Cortex of kidney (tissue), 1 donor: ENCODE data around the gene SLC12A3.
"Not testable (repeated sequence)": the region's sequence is repeated elsewhere in the genome, so short reads cannot be mapped to it uniquely, and the experiment has no call there.

Source experiments
- DNase-seq: peaks from one replicate; lab custom pipeline; 2025; lab: John Stamatoyannopoulos, UW

SLC12A3 gene

GRCh38 chr16:56868175-56868574 is 3.2 kb downstream of the SLC12A3 start:
- DNase-seq: no peak

DNA sequence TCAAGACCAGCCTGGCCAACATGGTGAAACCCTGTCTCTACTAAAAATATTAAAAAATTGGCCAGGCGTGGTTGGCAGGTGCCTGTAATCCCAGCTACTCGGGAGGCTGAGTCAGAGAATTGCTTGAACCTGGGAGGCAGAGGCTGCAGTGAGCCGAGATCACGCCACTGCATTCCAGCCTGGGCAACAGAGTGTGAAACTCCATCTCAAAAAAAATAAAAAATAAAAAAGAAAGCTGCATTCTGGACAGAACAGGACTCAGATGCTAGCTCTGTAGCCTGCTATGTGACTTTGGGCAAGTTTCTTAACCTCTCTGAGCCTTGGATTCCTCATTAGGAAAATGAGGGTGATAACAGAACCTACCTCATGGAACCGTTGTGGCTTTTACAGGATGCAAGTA is 3.8 kb downstream of the SLC12A3 start:
- DNase-seq: not testable (repeated sequence)

- no peak for DNase-seq
Measured at GRCh38 chr16:56869513-56870275, 4.7 kb downstream of the SLC12A3 start.

GRCh38 chr16:56870276-56870888 is 5.4 kb downstream of the SLC12A3 start:
- DNase-seq: no peak

DNA sequence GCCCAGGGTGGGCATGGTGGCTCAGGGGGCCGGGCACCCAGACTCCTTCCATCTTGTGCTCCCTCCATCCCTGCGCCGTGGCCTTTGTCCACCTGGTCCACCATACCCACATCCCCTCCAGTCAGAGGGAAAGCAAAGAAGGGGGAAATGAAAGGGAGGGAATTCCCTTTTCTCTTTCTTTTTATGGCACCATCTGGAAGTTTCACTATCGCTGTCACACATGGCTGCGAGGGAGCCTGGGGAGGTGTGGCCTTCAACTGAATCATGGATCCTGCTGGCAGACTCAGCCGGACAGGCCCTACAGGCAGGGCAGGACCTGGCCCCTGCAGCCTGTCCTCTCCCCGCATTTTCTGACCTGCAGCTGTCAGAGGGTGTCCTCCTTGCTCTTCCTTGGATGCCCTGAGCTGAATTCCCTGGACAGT is 6.2 kb downstream of the SLC12A3 start:
- no peak for DNase-seq

DNA sequence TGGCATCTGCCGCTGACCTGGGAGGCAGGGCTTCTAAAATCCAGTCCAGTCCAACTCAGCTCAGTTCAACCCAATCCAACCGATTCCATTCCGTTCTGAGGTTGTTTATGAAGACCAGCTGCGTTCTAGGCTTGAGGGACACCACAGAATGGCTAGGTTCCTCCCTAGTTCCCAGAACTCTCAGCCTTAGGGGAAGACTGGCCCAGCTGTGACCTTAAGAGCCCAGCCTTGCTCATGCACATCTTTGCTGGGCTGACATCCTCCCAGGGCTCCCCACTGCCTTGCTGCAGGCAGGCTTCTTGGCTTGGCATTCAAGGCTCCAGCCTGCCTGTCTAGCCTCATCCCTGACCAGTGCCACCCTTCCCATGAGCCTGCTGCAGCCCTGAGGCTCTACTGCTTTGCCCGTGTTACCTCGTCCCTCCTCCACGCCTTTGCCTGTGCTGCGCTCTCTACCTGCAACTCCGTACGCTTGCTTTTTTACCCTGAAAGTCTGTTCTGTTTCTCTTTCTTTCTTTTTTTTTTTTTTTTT is 7.9 kb downstream of the SLC12A3 start:
- DNase-seq: no peak

- DNase-seq: no peak
Measured at GRCh38 chr16:56874800-56875199, 9.8 kb downstream of the SLC12A3 start.

- no peak for DNase-seq
Measured at GRCh38 chr16:56876048-56876447, 11.0 kb downstream of the SLC12A3 start.

GRCh38 chr16:56877486-56878182 is 12.6 kb downstream of the SLC12A3 start:
- DNase-seq: no peak

GRCh38 chr16:56878282-56878854 is 13.4 kb downstream of the SLC12A3 start:
- no peak for DNase-seq

DNA sequence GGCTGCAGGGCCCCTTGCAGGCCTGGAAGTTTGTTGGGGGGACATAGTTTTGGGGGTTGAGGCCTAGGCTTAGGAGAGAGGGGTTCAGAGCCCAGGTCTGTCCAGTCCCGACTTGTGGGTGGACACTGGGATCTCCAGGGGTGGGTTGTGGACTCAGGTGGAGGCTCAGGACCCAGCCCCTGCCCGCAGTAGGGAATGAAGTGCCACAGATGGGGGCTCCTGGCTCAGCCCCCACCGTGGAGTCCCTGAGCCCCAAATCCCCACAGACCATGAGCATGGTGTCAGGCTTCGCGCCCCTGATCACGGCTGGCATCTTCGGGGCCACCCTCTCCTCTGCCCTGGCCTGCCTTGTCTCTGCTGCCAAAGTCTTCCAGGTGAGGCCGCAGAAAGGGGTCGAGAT is 14.3 kb downstream of the SLC12A3 start:
- no peak for DNase-seq

DNA sequence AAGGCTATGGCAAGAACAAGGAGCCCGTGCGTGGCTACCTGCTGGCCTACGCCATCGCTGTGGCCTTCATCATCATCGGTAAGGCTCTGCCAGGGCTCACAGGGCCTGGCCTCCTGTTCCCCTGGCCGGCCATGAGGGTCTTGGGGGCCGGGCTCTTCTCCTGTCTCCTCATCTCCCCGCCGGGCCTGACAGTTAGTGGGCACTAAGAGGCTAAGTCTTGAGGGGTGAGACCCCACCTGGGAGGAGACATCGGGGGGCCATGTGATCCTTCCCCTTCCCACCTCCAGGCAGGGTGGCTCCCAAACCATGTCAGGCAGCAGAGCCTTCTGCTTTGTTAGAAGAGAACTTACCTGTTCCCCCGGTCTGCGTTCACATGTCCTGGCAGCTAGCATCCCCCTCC is 15.2 kb downstream of the SLC12A3 start:
- DNase-seq: no peak

DNA sequence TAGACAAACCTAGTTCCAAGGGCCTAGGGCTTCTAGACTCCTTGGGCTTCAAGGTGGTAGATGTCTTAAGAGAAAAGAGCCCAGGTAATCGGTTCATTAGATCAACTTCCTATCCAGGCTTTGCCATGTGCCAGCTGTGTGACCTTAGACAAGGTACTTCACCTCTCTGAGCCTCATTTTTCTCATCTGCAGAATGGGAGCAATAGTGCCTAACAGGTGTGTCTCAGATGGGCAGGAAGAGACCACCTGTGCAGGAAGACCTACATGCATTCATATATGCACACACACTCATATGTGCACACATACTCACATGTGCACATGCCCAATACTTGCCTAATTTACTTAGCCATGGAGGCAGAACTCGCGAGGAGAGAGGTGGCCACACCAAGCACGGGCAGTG is 15.7 kb downstream of the SLC12A3 start:
- DNase-seq: no peak

GRCh38 chr16:56882077-56882800 is 17.2 kb downstream of the SLC12A3 start:
- DNase-seq: no peak

DNA sequence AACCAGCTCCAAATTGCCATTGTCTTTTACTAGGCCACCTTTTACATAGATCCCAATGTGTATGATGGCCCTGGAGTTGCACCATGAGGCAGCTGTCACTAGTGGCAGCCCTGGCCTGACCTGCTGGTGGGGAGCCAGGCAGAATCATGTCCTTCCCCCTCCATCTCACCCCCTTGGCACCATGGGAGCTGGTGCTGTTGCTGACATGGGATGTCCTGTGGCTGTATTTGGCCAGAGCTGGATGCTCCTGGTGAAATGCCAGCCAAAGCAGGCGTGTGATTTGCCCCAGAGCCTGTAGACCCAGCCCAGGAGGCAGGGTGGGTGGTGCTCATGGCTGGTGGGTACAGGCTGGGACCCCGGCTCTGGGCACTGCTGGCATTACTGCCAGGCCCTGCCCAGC is 18.6 kb downstream of the SLC12A3 start:
- DNase-seq: no peak

GRCh38 chr16:56884026-56884582 is 19.1 kb downstream of the SLC12A3 start:
- DNase-seq: no peak

GRCh38 chr16:56884929-56885328 is 19.9 kb downstream of the SLC12A3 start:
- DNase-seq: not testable (repeated sequence)

GRCh38 chr16:56885446-56886162 is 20.6 kb downstream of the SLC12A3 start:
- no peak for DNase-seq

DNA sequence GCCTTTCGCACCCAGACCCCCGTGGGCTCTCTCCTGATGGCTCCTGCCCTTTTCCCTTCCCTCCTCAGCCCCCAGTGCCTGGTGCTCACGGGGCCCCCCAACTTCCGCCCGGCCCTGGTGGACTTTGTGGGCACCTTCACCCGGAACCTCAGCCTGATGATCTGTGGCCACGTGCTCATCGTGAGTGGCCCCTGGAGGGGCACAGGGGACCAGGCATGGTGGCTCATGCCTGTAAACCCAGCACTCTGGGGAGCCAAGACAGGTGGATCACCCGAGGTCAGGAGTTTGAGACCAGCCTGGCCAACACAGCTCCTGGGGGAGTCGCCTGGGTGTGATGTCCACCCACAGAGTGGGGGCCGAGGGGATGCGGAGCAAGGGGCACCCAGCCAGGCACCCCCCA is 21.3 kb downstream of the SLC12A3 start:
- DNase-seq: no peak

DNA sequence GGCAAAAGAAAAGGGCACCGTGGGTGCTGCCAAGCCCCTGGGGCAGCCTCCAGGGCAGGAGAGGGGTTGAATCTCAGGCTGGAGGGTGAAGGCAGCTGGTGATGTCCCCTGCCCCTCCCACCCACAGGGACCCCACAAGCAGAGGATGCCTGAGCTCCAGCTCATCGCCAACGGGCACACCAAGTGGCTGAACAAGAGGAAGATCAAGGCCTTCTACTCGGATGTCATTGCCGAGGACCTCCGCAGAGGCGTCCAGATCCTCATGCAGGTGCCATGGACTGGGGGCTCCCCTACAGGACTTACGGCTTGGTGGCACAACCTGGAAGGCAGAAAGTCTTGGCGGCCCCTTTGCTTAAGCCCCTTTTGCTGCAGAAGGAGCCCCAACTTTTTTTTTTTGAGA is 21.8 kb downstream of the SLC12A3 start:
- DNase-seq: no peak

GRCh38 chr16:56888806-56889205 is 23.8 kb downstream of the SLC12A3 start:
- DNase-seq: no peak
